H9 (cell line): Measurements from ENCODE around the gene RPS27A. TPM values are rescaled to one million over a fixed set of nuclear protein-coding genes. Genes with fewer than 3 reads are reported as not detected.
"Not testable (repeated sequence)": the region's sequence is repeated elsewhere in the genome, so short reads cannot be mapped to it uniquely, and the experiment has no call there.

Source experiments
- DNase-seq: peaks from one replicate; pipeline ENCODE4 v3.0.0-alpha.2; 2017
- H2AFZ ChIP-seq: one replicate; pipeline ENCODE4 v1.6.1; 2013; ENCODE audit warnings: mild to moderate bottlenecking, low read length, control low read depth, moderate library complexity
- H2AK5ac ChIP-seq: 2 replicates; pipeline ENCODE4 v1.6.1; 2013; ENCODE audit warnings: low read length, control low read depth, mixed read lengths; ENCODE audit not compliant: insufficient read length
- H2BK120ac ChIP-seq: one replicate; pipeline ENCODE4 v1.6.1; 2013; ENCODE audit warnings: low read depth, mild to moderate bottlenecking, low read length, control low read depth, inconsistent platforms; ENCODE audit not compliant: poor library complexity, severe bottlenecking
- H2BK12ac ChIP-seq: 2 replicates; pipeline ENCODE4 v1.6.1; 2013; ENCODE audit warnings: low read length, control low read depth, mixed read lengths, low read depth; ENCODE audit not compliant: insufficient read length
- H2BK15ac ChIP-seq: 2 replicates; pipeline ENCODE4 v1.6.1; 2013; ENCODE audit warnings: low read depth, low read length, control low read depth
- H2BK20ac ChIP-seq: one replicate; pipeline ENCODE4 v1.6.1; 2013; ENCODE audit warnings: low read depth, mild to moderate bottlenecking, low read length, control low read depth, inconsistent platforms; ENCODE audit not compliant: poor library complexity, severe bottlenecking
- H2BK5ac ChIP-seq: 2 replicates; pipeline ENCODE4 v1.6.1; 2013; ENCODE audit warnings: low read length, control low read depth, mixed read lengths; ENCODE audit not compliant: insufficient read length
- H3K14ac ChIP-seq: 2 replicates; pipeline ENCODE4 v1.6.1; 2013; ENCODE audit warnings: low read length, control low read depth; ENCODE audit not compliant: insufficient read depth
- H3K18ac ChIP-seq: 2 replicates; pipeline ENCODE4 v1.6.1; 2013; ENCODE audit warnings: low read depth, mild to moderate bottlenecking, mixed read lengths, low read length, control low read depth; ENCODE audit not compliant: insufficient read length
- H3K23ac ChIP-seq: 2 replicates; pipeline ENCODE4 v1.6.1; 2013; ENCODE audit warnings: low read length, control low read depth, mixed read lengths, low read depth; ENCODE audit not compliant: insufficient read length
- H3K23me2 ChIP-seq: 2 replicates; pipeline ENCODE4 v1.6.1; 2013; ENCODE audit warnings: low read depth, mild to moderate bottlenecking, mixed read lengths, low read length, control low read depth; ENCODE audit not compliant: insufficient read length, poor library complexity, severe bottlenecking
- H3K27ac ChIP-seq: 2 replicates; pipeline ENCODE4 v1.5.1; 2013; ENCODE audit warnings: low read length, control low read depth, mixed read lengths, low read depth; ENCODE audit not compliant: insufficient read length
- H3K27me3 ChIP-seq: 2 replicates; pipeline ENCODE4 v1.6.1; 2013; ENCODE audit warnings: low read length, control low read depth, inconsistent platforms; ENCODE audit not compliant: insufficient read depth
- H3K4ac ChIP-seq: 2 replicates; pipeline ENCODE4 v1.6.1; 2013; ENCODE audit warnings: low read depth, mild to moderate bottlenecking, control low read depth, inconsistent platforms, low read length, moderate library complexity
- H3K4me1 ChIP-seq: 2 replicates; pipeline ENCODE4 v1.6.1; 2013; ENCODE audit warnings: low read length, control low read depth, inconsistent platforms; ENCODE audit not compliant: insufficient read depth
- H3K4me2 ChIP-seq: 2 replicates; pipeline ENCODE4 v1.6.1; 2013; ENCODE audit warnings: low read length, control low read depth, mixed read lengths; ENCODE audit not compliant: insufficient read length, insufficient read depth
- H3K56ac ChIP-seq: 2 replicates; pipeline ENCODE4 v1.6.1; 2013; ENCODE audit warnings: low read depth, mild to moderate bottlenecking, mixed read lengths, low read length, control low read depth; ENCODE audit not compliant: insufficient read length
- H3K79me1 ChIP-seq: 2 replicates; pipeline ENCODE4 v1.6.1; 2013; ENCODE audit warnings: low read depth, mild to moderate bottlenecking, moderate library complexity, low read length, control low read depth, inconsistent platforms; ENCODE audit not compliant: insufficient read depth, poor library complexity, severe bottlenecking
- H3K79me2 ChIP-seq: 2 replicates; pipeline ENCODE4 v1.6.1; 2013; ENCODE audit warnings: low read length, control low read depth, inconsistent platforms; ENCODE audit not compliant: insufficient read depth
- H3K9ac ChIP-seq: 2 replicates; pipeline ENCODE4 v1.6.1; 2013; ENCODE audit warnings: low read length, control low read depth, mixed read lengths; ENCODE audit not compliant: insufficient read length; ENCODE audit errors: extremely low read depth
- H3K9me3 ChIP-seq: one replicate; pipeline ENCODE4 v1.6.1; 2013; ENCODE audit warnings: low read depth, low read length, inconsistent platforms; ENCODE audit not compliant: control insufficient read depth
- H3T11ph ChIP-seq: one replicate; pipeline ENCODE4 v1.6.1; 2013; ENCODE audit warnings: mild to moderate bottlenecking, low read length, control low read depth, inconsistent platforms
- H4K20me1 ChIP-seq: one replicate; pipeline ENCODE4 v1.6.1; 2013; ENCODE audit not compliant: control insufficient read depth, insufficient read length, insufficient read depth
- H4K5ac ChIP-seq: 2 replicates; pipeline ENCODE4 v1.6.1; 2013; ENCODE audit warnings: low read depth, mild to moderate bottlenecking, mixed read lengths, low read length, control low read depth; ENCODE audit not compliant: insufficient read length
- H4K8ac ChIP-seq: replicated peaks from 2 replicates; pipeline ENCODE4 v1.6.1; 2013; ENCODE audit warnings: low read length, control low read depth, mixed read lengths, low read depth; ENCODE audit not compliant: insufficient read length
- H4K91ac ChIP-seq: 2 replicates; pipeline ENCODE4 v1.6.1; 2013; ENCODE audit warnings: low read depth, mild to moderate bottlenecking, moderate library complexity, mixed read lengths, low read length, control low read depth; ENCODE audit not compliant: insufficient read length
- H3K27ac Mint-ChIP-seq, 3 experiments: 2 replicates in 2 of 3; 3 replicates in 1 of 3; pipeline ENCODE4 v1.8.0; 2020 to 2021; ENCODE audit warnings: mixed read lengths in 3 of 3, mild to moderate bottlenecking in 1 of 3, moderate library complexity in 1 of 3
- H3K27me3 Mint-ChIP-seq: 2 replicates; pipeline ENCODE4 v1.8.0; 2021; ENCODE audit warnings: low read depth, mild to moderate bottlenecking, moderate library complexity, mixed read lengths
- H3K36me3 Mint-ChIP-seq, 3 experiments: 2 replicates in 2 of 3; 3 replicates in 1 of 3; pipeline ENCODE4 v1.8.0; 2020 to 2021; ENCODE audit warnings: low read depth in 3 of 3, mixed read lengths in 3 of 3; ENCODE audit not compliant: insufficient read depth in 1 of 3
- H3K4me1 Mint-ChIP-seq, 2 experiments: 2 replicates each; pipeline ENCODE4 v1.8.0; 2020; ENCODE audit warnings: mixed read lengths in 2 of 2
- H3K4me3 Mint-ChIP-seq, 2 experiments: 2 replicates in 1 of 2; 3 replicates in 1 of 2; pipeline ENCODE4 v1.8.0; 2020 to 2021; ENCODE audit warnings: mild to moderate bottlenecking in 2 of 2, mixed read lengths in 2 of 2, moderate library complexity in 1 of 2
- H3K9me3 Mint-ChIP-seq, 2 experiments: 2 replicates in 1 of 2; 3 replicates in 1 of 2; pipeline ENCODE4 v1.8.0; 2020; ENCODE audit warnings: mild to moderate bottlenecking in 2 of 2, mixed read lengths in 2 of 2, moderate library complexity in 1 of 2
- CTCF ChIP-seq: fragments of 200-600 bp; sonication (generic); conservative IDR thresholded peaks from 3 replicates; pipeline ENCODE4 v1.8.0; 2021; ENCODE audit warnings: antibody characterized with exemption, mild to moderate bottlenecking
- WGBS: extraction: QIAGEN DNeasy Blood & Tissue Kit; methylation state at CpG from one replicate; pipeline ENCODE4 v1.1.7; 2013; ENCODE audit warnings: missing lambda C conversion rate, low lambda C conversion rate, mixed read lengths; ENCODE audit not compliant: insufficient read length; ENCODE audit errors: extremely low coverage; 5-methylcytosine and 5-hydroxymethylcytosine counted together
- total RNA-seq: library from RNA; stranded (reverse); gene quantifications from 2 replicates; pipeline ENCODE4 v1.2.1, GENCODE V29; 2021

RPS27A gene
- total RNA-seq, 1 experiment from 2014 or later, result 1,415 TPM

DNA sequence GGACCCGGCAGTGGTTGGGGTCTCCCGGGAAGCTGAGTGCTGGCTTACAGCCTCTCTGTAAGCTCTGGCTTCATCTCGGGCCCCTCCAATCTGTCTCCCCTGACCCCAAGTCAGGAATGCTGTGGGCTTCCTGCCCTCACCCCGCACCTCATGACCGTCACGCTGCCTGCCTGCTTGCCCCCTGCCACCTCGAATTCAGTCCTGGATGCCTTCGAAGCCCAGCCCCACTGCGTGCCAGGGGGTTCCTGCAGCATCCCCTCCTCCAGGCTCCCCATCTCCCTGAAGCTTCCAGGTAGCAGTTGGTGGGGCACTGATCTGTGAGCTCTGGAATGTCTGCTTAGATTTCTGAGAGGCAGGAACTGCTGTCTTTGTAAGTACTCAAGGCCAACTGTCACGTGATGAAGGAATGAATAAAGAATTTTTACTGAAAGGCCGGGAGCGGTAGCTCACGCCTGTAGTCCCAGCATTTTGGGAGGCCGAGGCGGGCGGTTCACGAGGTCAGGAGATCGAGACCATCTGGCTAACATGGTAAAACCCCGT is 6.9 kb upstream of the RPS27A start:
- no peak overlapping the region for H2BK20ac ChIP-seq
- H2AFZ ChIP-seq, result no peak overlapping the region
- Mint-ChIP-seq H3K4me3 (no peak overlapping the region), H3K27ac (peak overlapping the region; percentile 34 to 70 (median 49); a peak in 4 of 7 replicates), H3K9me3 (no peaks in the 10 kb centered on the region), H3K36me3 (peaks cover 3 to 16% (median 6%) of the 10 kb centered on the region in 3 experiments; a peak in 5 of 7 replicates), H3K4me1 (peaks cover 13 to 16% of the 10 kb centered on the region in 2 experiments), H3K27me3 (no peaks in the 10 kb centered on the region)
- H3K79me2 ChIP-seq, result no peaks in the 10 kb centered on the region
- H3T11ph ChIP-seq, result no peak overlapping the region
- H4K8ac ChIP-seq, result no peak overlapping the region
- H3K79me1 ChIP-seq, result peaks cover 2% of the 10 kb centered on the region
- no peaks in the 10 kb centered on the region for H3K4me1 ChIP-seq
- H3K18ac ChIP-seq, result no peak overlapping the region
- H2BK120ac ChIP-seq, result no peak overlapping the region
- H3K23ac ChIP-seq, result no peak overlapping the region
- no peak overlapping the region for H4K5ac ChIP-seq
- no peaks in the 10 kb centered on the region for H3K23me2 ChIP-seq
- WGBS, result no CpG with 5 or more reads among the region's 19 CpGs
- H3K56ac ChIP-seq, result no peak overlapping the region
- H3K9me3 ChIP-seq, result no peaks in the 10 kb centered on the region
- no peak overlapping the region for H3K27ac ChIP-seq
- no peak overlapping the region for H2BK5ac ChIP-seq
- H3K4me2 ChIP-seq, result no peak overlapping the region
- H2BK12ac ChIP-seq, result no peak overlapping the region
- H4K91ac ChIP-seq, result no peak overlapping the region
- H3K9ac ChIP-seq, result no peak overlapping the region
- H4K20me1 ChIP-seq, result no peaks in the 10 kb centered on the region
- no peaks in the 10 kb centered on the region for H3K27me3 ChIP-seq
- H3K4ac ChIP-seq, result no peak overlapping the region
- DNase-seq, result peak; percentile 48
- H2AK5ac ChIP-seq, result no peak overlapping the region
- no peak overlapping the region; the same call in 1 of the 2 replicates for H2BK15ac ChIP-seq
- no peak for TF ChIP-seq CTCF
- no peak overlapping the region for H3K14ac ChIP-seq

DNA sequence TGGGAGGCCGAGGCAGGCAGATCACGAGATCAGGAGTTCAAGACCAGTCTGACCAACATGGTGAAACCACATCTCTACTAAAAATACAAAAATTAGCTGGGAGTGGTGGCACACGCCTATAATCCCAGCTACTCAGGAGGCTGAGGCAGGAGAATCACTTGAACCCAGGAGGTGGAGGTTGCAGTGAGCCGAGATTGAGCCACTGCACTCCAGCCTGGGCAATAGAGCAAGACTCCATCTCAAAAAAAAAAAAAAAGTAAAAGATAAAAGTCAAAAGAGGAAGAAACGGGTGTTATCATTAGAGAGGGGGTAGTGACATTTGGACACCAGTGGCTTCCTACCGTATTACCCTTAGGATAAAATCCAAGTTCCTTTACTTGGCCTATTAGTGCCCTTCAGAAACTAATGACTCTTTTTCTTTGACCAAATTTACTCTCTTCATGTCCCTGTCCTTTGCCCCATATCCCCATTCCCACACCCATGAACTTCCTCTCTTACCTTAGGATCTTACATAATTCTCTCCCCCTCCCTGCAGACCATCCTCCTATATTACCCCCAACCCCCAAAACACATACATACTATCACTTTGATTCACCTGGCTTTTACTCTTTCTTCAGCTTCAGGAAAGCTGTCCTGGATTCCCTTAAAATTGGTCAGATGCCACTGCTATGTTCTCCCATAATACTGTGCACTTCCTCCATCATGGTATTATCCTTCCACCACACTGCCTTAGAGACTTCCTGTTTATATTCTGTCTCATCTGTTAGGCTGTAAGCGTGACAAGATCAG is 4.9 kb upstream of the RPS27A start:
- not testable (repeated sequence) for H3K9ac ChIP-seq, H3K27ac Mint-ChIP-seq, H4K5ac ChIP-seq, H3K23ac ChIP-seq, H3K9me3 ChIP-seq, H4K91ac ChIP-seq, H3K4me2 ChIP-seq, H3K27me3 Mint-ChIP-seq, H3K4me3 Mint-ChIP-seq, H2AK5ac ChIP-seq, H3K4ac ChIP-seq, H3K9me3 Mint-ChIP-seq, H2BK20ac ChIP-seq, H2BK15ac ChIP-seq, H3K79me2 ChIP-seq, H3T11ph ChIP-seq, H2BK120ac ChIP-seq, H3K4me1 ChIP-seq, H4K20me1 ChIP-seq, DNase-seq, H3K23me2 ChIP-seq, H4K8ac ChIP-seq, H3K79me1 ChIP-seq, H3K27me3 ChIP-seq, H3K18ac ChIP-seq, H2BK5ac ChIP-seq, H3K14ac ChIP-seq, H2BK12ac ChIP-seq, H3K27ac ChIP-seq, H2AFZ ChIP-seq, H3K56ac ChIP-seq
- no CpG with 5 or more reads among the region's 7 CpGs for WGBS
- H3K36me3 Mint-ChIP-seq, result peaks cover 3 to 18% (median 7%) of the 10 kb centered on the region in 3 experiments
- peaks cover 20 to 23% of the 10 kb centered on the region in 2 experiments for H3K4me1 Mint-ChIP-seq
